RPMI8226 (cell line): Measurements from ENCODE around the gene KRT13.
"Not testable (repeated sequence)": the region's sequence is repeated elsewhere in the genome, so short reads cannot be mapped to it uniquely, and the experiment has no call there.

Source experiments
- DNase-seq: peaks from one replicate; pipeline ENCODE4 v3.0.0-alpha.2; 2015

Gene KRT13

GRCh38 chr17:41505007-41505808, at the start of gene KRT13:
KRT13 (minus strand) TSS chr17:41505612; CDS start chr17:41505550, 62 bp downstream.
- no peak for DNase-seq

GRCh38 chr17:41553987-41554680, 48.7 kb upstream of the KRT13 start:
- DNase-seq = no peak

DNA sequence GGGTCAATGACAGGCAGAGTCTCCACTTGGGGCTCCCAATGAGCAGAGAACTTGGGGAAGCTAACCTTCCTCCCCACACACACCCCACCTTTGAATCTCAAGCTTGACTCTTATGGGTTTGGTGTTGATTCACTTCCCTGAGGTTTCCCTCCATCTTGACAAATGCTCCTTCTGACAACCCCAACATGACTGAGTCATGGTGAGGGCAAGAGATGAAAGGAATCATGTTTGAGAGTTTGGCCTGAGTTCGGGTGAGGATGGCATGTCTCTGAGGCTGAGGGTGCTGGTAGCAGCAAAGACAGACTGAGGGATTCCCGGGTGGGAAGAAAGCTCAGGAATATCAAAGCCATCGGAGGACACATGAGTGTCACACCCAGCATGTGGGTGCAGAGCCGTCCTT, 47.8 kb upstream of the KRT13 start:
- no peak for DNase-seq

DNA sequence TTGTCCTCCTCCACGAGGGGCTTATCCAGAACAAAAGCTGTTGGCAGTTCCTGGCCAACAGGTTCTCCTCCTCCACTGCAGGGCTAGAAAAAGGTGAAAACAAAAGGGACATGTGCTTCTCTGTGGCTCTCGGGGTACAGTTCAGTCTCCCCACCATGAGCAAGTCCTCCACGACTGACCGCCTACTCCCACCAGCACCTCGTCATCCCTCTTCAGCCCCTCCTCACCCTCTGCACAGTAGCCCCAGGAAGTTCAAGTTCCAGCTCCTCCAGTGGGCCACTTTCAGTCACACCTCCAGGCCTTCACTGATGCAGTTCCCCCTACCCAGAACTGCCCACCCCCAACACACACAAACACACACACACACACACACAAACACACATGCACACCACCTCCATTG, 47.0 kb upstream of the KRT13 start:
- no peak for DNase-seq

DNA sequence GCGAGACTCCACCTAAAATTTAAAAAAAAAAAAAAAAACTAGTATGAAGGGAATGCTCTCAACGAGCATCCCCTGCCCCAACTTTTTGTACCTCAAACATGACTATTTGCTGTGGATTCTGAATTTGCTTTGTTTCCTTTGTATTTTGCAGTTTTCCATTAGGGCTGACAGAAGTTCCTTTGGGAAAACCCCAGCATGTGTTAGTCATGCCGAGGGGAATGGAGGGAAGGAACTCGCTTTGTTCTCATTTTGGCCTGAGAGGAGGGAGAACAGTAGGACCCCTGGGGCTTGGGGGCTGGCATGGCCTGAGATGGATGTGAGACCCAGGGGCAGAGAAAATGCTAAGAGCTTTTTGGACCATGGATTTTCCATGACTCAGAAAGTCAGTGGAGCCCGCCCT, 46.0 kb upstream of the KRT13 start:
- no peak for DNase-seq

DNA sequence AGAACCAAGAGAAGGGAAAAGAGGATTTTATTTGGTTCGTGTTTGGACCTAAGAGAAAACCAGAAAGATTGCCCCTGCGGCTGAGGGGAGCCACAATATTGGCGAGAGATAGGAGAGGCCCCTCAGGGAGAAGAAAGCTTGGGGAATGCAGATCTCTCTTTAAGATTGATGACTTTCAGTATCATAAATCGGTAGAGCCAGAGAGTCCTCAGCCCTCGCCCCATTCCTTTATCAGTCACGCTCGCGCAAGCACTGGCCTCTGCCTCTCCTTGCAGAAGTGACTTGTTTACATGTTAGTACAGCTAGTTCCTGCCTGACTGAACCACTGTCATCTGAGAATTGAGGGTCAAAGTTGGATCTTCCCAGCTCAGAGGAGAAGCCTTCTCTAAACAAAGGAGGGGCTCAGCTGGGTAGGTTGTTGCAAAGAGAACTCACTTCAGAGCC, 44.2 kb upstream of the KRT13 start:
- no peak for DNase-seq

GRCh38 chr17:41548844-41549595, 43.6 kb upstream of the KRT13 start:
- peak; percentile 92 for DNase-seq

DNA sequence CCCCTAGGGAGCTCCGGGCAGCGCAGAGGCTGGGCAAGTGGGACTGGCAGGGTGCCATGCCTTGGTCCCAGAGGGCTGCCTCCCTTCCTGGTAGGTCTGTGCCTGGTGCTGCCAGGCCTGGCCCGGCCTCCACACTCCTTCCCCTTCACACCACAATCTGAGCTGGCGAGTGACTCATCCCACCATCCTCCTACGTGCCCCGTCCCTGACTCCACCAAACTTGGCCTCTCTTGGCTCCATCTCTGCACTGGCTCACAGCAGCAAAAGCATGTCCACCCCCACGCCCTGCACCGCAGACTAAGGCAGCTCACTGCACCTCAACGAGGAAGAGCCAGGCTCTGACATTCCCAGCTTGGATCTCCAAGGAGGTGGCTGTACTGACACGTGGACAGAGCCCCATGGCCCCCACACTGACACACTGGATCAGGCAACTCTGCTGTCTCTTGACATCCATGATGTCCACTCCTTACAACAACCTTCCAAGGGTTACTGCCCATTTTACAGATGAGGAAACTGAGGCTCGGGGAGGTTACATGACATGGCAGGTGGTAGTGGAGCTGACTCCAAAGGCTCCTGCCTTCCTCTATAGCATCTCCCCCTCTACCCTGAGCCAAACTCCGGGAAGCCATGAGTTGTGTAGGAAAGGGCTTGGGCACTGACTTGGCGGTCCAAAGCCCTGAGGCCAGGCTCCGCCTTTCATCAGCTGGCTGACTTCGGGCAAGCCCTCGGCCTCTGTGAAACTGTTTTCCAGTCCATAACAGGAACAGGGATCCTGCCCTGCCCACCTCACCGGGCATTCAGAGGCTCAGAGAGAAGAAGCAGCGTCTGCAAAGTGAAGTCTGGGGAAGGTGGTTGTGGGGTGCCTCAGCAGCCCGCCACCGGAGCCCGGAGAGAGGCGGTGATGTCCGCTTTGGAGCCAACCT, 42.8 kb upstream of the KRT13 start:
- DNase-seq = no peak

- no peak for DNase-seq
Measured at GRCh38 chr17:41547378-41547841, 42.0 kb upstream of the KRT13 start.

GRCh38 chr17:41546819-41547218, 41.4 kb upstream of the KRT13 start:
- no peak for DNase-seq

DNA sequence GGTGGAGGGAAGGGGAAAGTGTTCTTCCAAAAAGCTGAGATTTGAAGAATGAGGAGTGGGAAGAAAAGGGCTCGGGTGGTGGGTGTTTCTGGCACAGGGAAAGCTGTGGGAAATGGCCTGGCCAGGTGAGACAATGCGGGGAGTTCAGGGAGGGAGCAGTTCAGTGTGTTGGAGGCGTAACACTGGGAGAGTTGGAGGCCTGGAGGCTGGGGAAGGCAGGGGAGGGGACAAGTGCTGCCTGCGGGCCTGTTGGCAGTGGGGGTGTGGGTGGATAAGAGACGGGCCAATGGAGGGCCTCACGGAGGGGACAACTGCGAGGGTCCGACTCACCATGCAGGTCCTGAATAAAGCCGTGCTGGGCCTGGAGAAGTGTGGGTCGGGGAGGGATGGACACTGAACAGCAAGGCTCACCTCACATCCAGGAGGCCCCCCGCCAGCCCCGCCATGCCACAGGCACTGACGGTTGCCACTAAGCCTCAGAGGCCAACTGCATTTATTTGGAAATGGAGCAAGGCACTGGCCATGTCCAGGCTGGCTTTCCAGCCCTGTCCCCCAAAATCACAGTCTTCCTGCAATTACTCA, 40.5 kb upstream of the KRT13 start:
- DNase-seq = no peak

DNA sequence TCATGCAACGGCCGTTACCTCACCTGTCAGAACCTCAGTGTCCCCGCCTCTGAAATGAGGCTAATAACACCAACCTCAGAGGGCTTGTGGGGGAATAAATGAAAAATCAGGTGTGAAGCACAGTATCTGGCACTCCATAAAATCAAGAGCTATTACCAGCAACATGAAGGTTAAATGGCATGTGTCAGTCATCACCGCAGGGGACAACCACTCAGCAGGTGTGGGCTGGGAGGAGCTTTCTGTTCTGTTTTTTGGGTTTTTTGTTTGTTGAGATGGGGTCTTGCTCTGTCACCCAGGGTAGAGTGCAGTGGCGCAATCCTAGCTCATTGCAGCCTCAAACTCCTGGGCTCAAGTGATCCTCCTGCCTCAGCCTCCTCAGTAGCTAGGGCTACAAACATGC, 39.5 kb upstream of the KRT13 start:
- no peak for DNase-seq

GRCh38 chr17:41544491-41544892, 39.1 kb upstream of the KRT13 start:
- DNase-seq = no peak

- DNase-seq = not testable (repeated sequence)
Measured at GRCh38 chr17:41542786-41543185, 37.4 kb upstream of the KRT13 start.

GRCh38 chr17:41542357-41542756, 36.9 kb upstream of the KRT13 start:
- DNase-seq = no peak

- DNase-seq = no peak
Measured at GRCh38 chr17:41540921-41541625, 35.7 kb upstream of the KRT13 start.

- peak; percentile 84 for DNase-seq
Measured at GRCh38 chr17:41539979-41540701, 34.7 kb upstream of the KRT13 start.

- no peak for DNase-seq
Measured at GRCh38 chr17:41539071-41539492, 33.7 kb upstream of the KRT13 start.

GRCh38 chr17:41538565-41538991, 33.2 kb upstream of the KRT13 start:
- DNase-seq = no peak

GRCh38 chr17:41537990-41538389, 32.6 kb upstream of the KRT13 start:
- DNase-seq = no peak

GRCh38 chr17:41537614-41537954, 32.2 kb upstream of the KRT13 start:
- DNase-seq = no peak
